CD14-positive monocyte (primary cell): ENCODE data around the gene IMMP1L. TPM values are rescaled to one million over a fixed set of nuclear protein-coding genes. Genes with fewer than 3 reads are reported as not detected.

Experiments used
- DNase-seq, 3 donors: peaks; one replicate each; pipeline ENCODE4 v3.0.0-alpha.2; 2011 to 2022
- H2AFZ ChIP-seq: 2 replicates; pipeline ENCODE4 v1.6.0; 2012; ENCODE audit warnings: mild to moderate bottlenecking, low read depth, low read length, inconsistent platforms; ENCODE audit not compliant: insufficient read depth, poor library complexity, severe bottlenecking
- H3K27ac ChIP-seq, 2 donors: 1 replicate in 1 of 2; 2 replicates in 1 of 2; pipeline ENCODE4 v1.5.1; 2012 to 2013; ENCODE audit warnings: low read length in 2 of 2, control low read depth in 1 of 2, inconsistent platforms in 1 of 2, low read depth in 1 of 2, mild to moderate bottlenecking in 1 of 2
- H3K27me3 ChIP-seq, 2 donors: one replicate each; pipeline versions ENCODE4 v1.6.0 to v1.6.1; 2011 to 2013; ENCODE audit warnings: low read length in 2 of 2; ENCODE audit not compliant: control insufficient read depth in 2 of 2, insufficient read depth in 2 of 2
- H3K36me3 ChIP-seq, 2 donors: replicated peaks in 1 of 2; 1 replicate in 1 of 2; 2 replicates in 1 of 2; pipeline versions ENCODE4 v1.5.1 to v1.6.1; 2012 to 2013; ENCODE audit warnings: low read length in 2 of 2, control low read depth in 1 of 2, inconsistent platforms in 1 of 2, mild to moderate bottlenecking in 1 of 2; ENCODE audit not compliant: insufficient read depth in 2 of 2, control insufficient read depth in 1 of 2
- H3K4me1 ChIP-seq, 2 donors: 1 replicate in 1 of 2; 2 replicates in 1 of 2; pipeline versions ENCODE4 v1.5.1 to v1.6.1; 2012 to 2013; ENCODE audit warnings: low read length in 2 of 2, control low read depth in 1 of 2, inconsistent platforms in 1 of 2, mild to moderate bottlenecking in 1 of 2, moderate library complexity in 1 of 2; ENCODE audit not compliant: insufficient read depth in 2 of 2, control insufficient read depth in 1 of 2
- H3K4me2 ChIP-seq: replicated peaks from 2 replicates; pipeline ENCODE3; 2012; ENCODE audit warnings: low read length, moderate library complexity, mild to moderate bottlenecking; ENCODE audit not compliant: poor library complexity, severe bottlenecking; ENCODE audit errors: extremely low read depth
- H3K4me3 ChIP-seq, 3 experiments: fragments of 200-600 bp in 1 of 3; sonication (generic) in 1 of 3; replicated peaks in 1 of 3; 1 replicate in 2 of 3; 2 replicates in 1 of 3; pipeline ENCODE4 v1.5.1; 2011 to 2013; ENCODE audit warnings: low read length in 3 of 3, mild to moderate bottlenecking in 3 of 3, control low read depth in 2 of 3, low read depth in 2 of 3, inconsistent platforms in 1 of 3, moderate library complexity in 1 of 3
- H3K79me2 ChIP-seq: 2 replicates; pipeline ENCODE4 v1.6.0; 2012; ENCODE audit warnings: mild to moderate bottlenecking, control low read depth, inconsistent platforms, low read length, moderate library complexity; ENCODE audit not compliant: insufficient read depth
- H3K9ac ChIP-seq: 2 replicates; pipeline ENCODE4 v1.6.0; 2017; ENCODE audit warnings: low read length, mild to moderate bottlenecking; ENCODE audit not compliant: insufficient read depth, poor library complexity, severe bottlenecking
- H3K9me3 ChIP-seq, 2 donors: replicated peaks in 1 of 2; 1 replicate in 1 of 2; 2 replicates in 1 of 2; pipeline versions ENCODE4 v1.5.1 to v1.6.1; 2012 to 2013; ENCODE audit warnings: low read length in 2 of 2, control low read depth in 1 of 2; ENCODE audit not compliant: control insufficient read depth in 1 of 2, insufficient read depth in 1 of 2
- H4K20me1 ChIP-seq: 2 replicates; pipeline ENCODE4 v1.6.0; 2012; ENCODE audit warnings: mild to moderate bottlenecking, low read length, control low read depth, moderate library complexity; ENCODE audit not compliant: insufficient read depth
- H3K27ac Mint-ChIP-seq, 7 donors: one replicate each; pipeline ENCODE4 v1.8.0; 2020; ENCODE audit warnings: mild to moderate bottlenecking in 7 of 7, mixed read lengths in 7 of 7, moderate library complexity in 6 of 7, inconsistent platforms in 2 of 7
- H3K27me3 Mint-ChIP-seq, 3 donors: one replicate each; pipeline ENCODE4 v1.8.0; 2021 to 2022; ENCODE audit warnings: low read depth in 3 of 3, mild to moderate bottlenecking in 3 of 3, mixed read lengths in 3 of 3, moderate library complexity in 3 of 3, inconsistent platforms in 1 of 3
- H3K36me3 Mint-ChIP-seq, 2 donors: one replicate each; pipeline ENCODE4 v1.8.0; 2020; ENCODE audit warnings: mixed read lengths in 2 of 2, inconsistent platforms in 1 of 2, mild to moderate bottlenecking in 1 of 2
- H3K4me1 Mint-ChIP-seq: one replicate; pipeline ENCODE4 v1.8.0; 2020; ENCODE audit warnings: mild to moderate bottlenecking, mixed read lengths
- H3K4me3 Mint-ChIP-seq, 2 donors: one replicate each; pipeline ENCODE4 v1.8.0; 2020; ENCODE audit warnings: mild to moderate bottlenecking in 2 of 2, mixed read lengths in 2 of 2, moderate library complexity in 1 of 2
- H3K9me3 Mint-ChIP-seq, 7 donors: one replicate each; pipeline ENCODE4 v1.8.0; 2020 to 2022; ENCODE audit warnings: mixed read lengths in 7 of 7, mild to moderate bottlenecking in 6 of 7, moderate library complexity in 6 of 7, inconsistent platforms in 2 of 7
- WGBS: methylation state at CpG from one replicate; pipeline ENCODE4 v1.1.5; 2013; ENCODE audit warnings: missing lambda C conversion rate; ENCODE audit not compliant: insufficient coverage; 5-methylcytosine and 5-hydroxymethylcytosine counted together
- intact Hi-C, 2 donors: fragments of 100-400 bp; cut with micrococcal nuclease; formaldehyde crosslinking; loops; one replicate each; pipeline versions ENCODE4 v1.15.0 to v1.15.1; 2023
- polyA plus RNA-seq, 3 donors: library from polyadenylated mRNA; depleted of rRNA in 1 of 3; unstranded in 2 of 3; stranded (reverse) in 1 of 3; fragments of 300-500 nt in 2 of 3; fragments of >200 nt in 1 of 3; fragmentation: Illumina TruSeq in 2 of 3; gene quantifications; 1 replicate in 2 of 3; 2 replicates in 1 of 3; pipeline ENCODE4 v1.2.3, GENCODE V29; 2012 to 2021
- TF ChIP-seq, protein P1 (sequence below): fragments of 200-600 bp; IDR thresholded peaks from one replicate; pipeline ENCODE4 v1.8.0; 2022; ENCODE audit warnings: antibody characterized with exemption, mild to moderate bottlenecking

The IMMP1L gene
- polyA plus RNA-seq, 3 donors, result 0.53 to 5.0 (median 4.7) TPM

- intact Hi-C loops, result no loop called here
- H3K4me3 Mint-ChIP-seq, result no peak overlapping the region
- Histone ChIP-seq H3K4me2 (no peak overlapping the region), H3K36me3 (no peaks in the 10 kb centered on the region), H3K9me3 (no peaks in the 10 kb centered on the region), H3K27me3 (no peaks in the 10 kb centered on the region), H3K79me2 (no peaks in the 10 kb centered on the region), H3K27ac (no peak overlapping the region), H3K4me1 (no peaks in the 10 kb centered on the region), H2AFZ (no peak overlapping the region), H3K9ac (no peak overlapping the region), H4K20me1 (no peaks in the 10 kb centered on the region), H3K4me3 (no peak overlapping the region)
- no peak overlapping the region for H3K27ac Mint-ChIP-seq
- no peaks in the 10 kb centered on the region for H3K36me3 Mint-ChIP-seq
- TF ChIP-seq, protein P1, sequence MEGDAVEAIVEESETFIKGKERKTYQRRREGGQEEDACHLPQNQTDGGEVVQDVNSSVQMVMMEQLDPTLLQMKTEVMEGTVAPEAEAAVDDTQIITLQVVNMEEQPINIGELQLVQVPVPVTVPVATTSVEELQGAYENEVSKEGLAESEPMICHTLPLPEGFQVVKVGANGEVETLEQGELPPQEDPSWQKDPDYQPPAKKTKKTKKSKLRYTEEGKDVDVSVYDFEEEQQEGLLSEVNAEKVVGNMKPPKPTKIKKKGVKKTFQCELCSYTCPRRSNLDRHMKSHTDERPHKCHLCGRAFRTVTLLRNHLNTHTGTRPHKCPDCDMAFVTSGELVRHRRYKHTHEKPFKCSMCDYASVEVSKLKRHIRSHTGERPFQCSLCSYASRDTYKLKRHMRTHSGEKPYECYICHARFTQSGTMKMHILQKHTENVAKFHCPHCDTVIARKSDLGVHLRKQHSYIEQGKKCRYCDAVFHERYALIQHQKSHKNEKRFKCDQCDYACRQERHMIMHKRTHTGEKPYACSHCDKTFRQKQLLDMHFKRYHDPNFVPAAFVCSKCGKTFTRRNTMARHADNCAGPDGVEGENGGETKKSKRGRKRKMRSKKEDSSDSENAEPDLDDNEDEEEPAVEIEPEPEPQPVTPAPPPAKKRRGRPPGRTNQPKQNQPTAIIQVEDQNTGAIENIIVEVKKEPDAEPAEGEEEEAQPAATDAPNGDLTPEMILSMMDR, result no peak
- H3K27me3 Mint-ChIP-seq, result peaks cover 0 to 2% (median 1%) of the 10 kb centered on the region in 3 donors
- peaks cover 0 to 5% (median 3%) of the 10 kb centered on the region in 7 donors for H3K9me3 Mint-ChIP-seq
- no peak for DNase-seq
- no peaks in the 10 kb centered on the region for H3K4me1 Mint-ChIP-seq
Observed at GRCh38 chr11:31474083-31474482, 35.3 kb downstream of the IMMP1L start.

GRCh38 chr11:31464436-31464835 lies 45.0 kb downstream of the IMMP1L start:
- H3K4me1 ChIP-seq, result no peaks in the 10 kb centered on the region

More at GRCh38 chr11:31464436-31464835, 45.0 kb downstream of the IMMP1L start:
- TF ChIP-seq, protein P1, result no peak
- no peak overlapping the region for H3K27ac Mint-ChIP-seq
- H3K4me3 ChIP-seq, result no peak overlapping the region
- H4K20me1 ChIP-seq, result no peaks in the 10 kb centered on the region
- H3K27me3 Mint-ChIP-seq, result no peaks in the 10 kb centered on the region
- H3K9me3 ChIP-seq, result no peaks in the 10 kb centered on the region
- peaks cover 0 to 11% (median 10%) of the 10 kb centered on the region in 7 donors for H3K9me3 Mint-ChIP-seq
- no peak overlapping the region for H3K4me2 ChIP-seq
- no peaks in the 10 kb centered on the region for H3K79me2 ChIP-seq
- 100% methylated on average over 2 of the region's 3 CpGs for WGBS
- H3K4me3 Mint-ChIP-seq, result no peak overlapping the region
- no peaks in the 10 kb centered on the region for H3K36me3 ChIP-seq
- no peak for DNase-seq
- no peak overlapping the region for H3K9ac ChIP-seq
- no peak overlapping the region for H2AFZ ChIP-seq
- no peak overlapping the region for H3K27ac ChIP-seq
- intact Hi-C loops, result no loop called here
- no peaks in the 10 kb centered on the region for H3K4me1 Mint-ChIP-seq
- H3K36me3 Mint-ChIP-seq, result peaks cover 2 to 10% of the 10 kb centered on the region in 2 donors
- no peaks in the 10 kb centered on the region for H3K27me3 ChIP-seq
